Glomerular visceral epithelial cell (primary cell): ENCODE data around the gene ZBTB8B.
A peak's percentile ranks its signal among the peaks of the same experiment; 100 is the strongest.
"Not testable (repeated sequence)": the region's sequence is repeated elsewhere in the genome, so short reads cannot be mapped to it uniquely, and the experiment has no call there.

Source experiments
- DNase-seq: peaks from one replicate; pipeline ENCODE4 v3.0.0-alpha.2; 2016; ENCODE audit errors: extremely low spot score

The ZBTB8B gene

GRCh38 chr1:32464716-32465577 is at the start of gene ZBTB8B:
Gene ZBTB8B, plus strand, starts transcription at chr1:32465072. Its CDS starts 5,553 bp downstream, at chr1:32470625.
- DNase-seq: peak; percentile 71

GRCh38 chr1:32421775-32422174 is 43.1 kb upstream of the ZBTB8B start:
- DNase-seq: no peak

GRCh38 chr1:32426489-32427255 is 38.2 kb upstream of the ZBTB8B start:
- no peak for DNase-seq

GRCh38 chr1:32427264-32427963 is 37.5 kb upstream of the ZBTB8B start:
- DNase-seq: no peak

- peak; percentile 12 for DNase-seq
These were observed 33.0 kb upstream of the ZBTB8B start for GRCh38 chr1:32431736-32432400.

GRCh38 chr1:32438136-32438535 is 26.7 kb upstream of the ZBTB8B start:
- no peak for DNase-seq

GRCh38 chr1:32438777-32439176 is 26.1 kb upstream of the ZBTB8B start:
- not testable (repeated sequence) for DNase-seq

- DNase-seq: not testable (repeated sequence)
These were observed 23.4 kb upstream of the ZBTB8B start for GRCh38 chr1:32441467-32441866.

- DNase-seq: peak; percentile 80
These were observed 17.2 kb upstream of the ZBTB8B start for GRCh38 chr1:32447469-32448185.

GRCh38 chr1:32448186-32448772 is 16.6 kb upstream of the ZBTB8B start:
- peak; percentile 79 for DNase-seq

GRCh38 chr1:32448773-32449456 is 16.0 kb upstream of the ZBTB8B start:
- DNase-seq: no peak

GRCh38 chr1:32449457-32449831 is 15.4 kb upstream of the ZBTB8B start:
- not testable (repeated sequence) for DNase-seq

GRCh38 chr1:32454726-32455125 is 10.1 kb upstream of the ZBTB8B start:
- no peak for DNase-seq

- DNase-seq: no peak
These were observed 8.9 kb upstream of the ZBTB8B start for GRCh38 chr1:32455958-32456357.

GRCh38 chr1:32458798-32459197 is 6.1 kb upstream of the ZBTB8B start:
- not testable (repeated sequence) for DNase-seq

GRCh38 chr1:32462977-32463376 is 1.9 kb upstream of the ZBTB8B start:
- DNase-seq: not testable (repeated sequence)

- DNase-seq: no peak
These were observed 619 bp upstream of the ZBTB8B start for GRCh38 chr1:32464191-32464715.

- no peak for DNase-seq
These were observed 684 bp downstream of the ZBTB8B start for GRCh38 chr1:32465578-32465933.

GRCh38 chr1:32466761-32467160 is 1.9 kb downstream of the ZBTB8B start:
- no peak for DNase-seq

- no peak for DNase-seq
These were observed 3.9 kb downstream of the ZBTB8B start for GRCh38 chr1:32468791-32469190.
